Keratinocyte (primary cell): ENCODE measurements around the gene CCDC201.
"Not testable (repeated sequence)": the region's sequence is repeated elsewhere in the genome, so short reads cannot be mapped to it uniquely, and the experiment has no call there.

Experiments used
- EZH2 ChIP-seq: IDR thresholded peaks from one replicate; pipeline ENCODE4 v1.6.1; 2012; ENCODE audit warnings: inconsistent platforms, mild to moderate bottlenecking, low read length, moderate library complexity
- TF ChIP-seq, protein P1 (sequence below), 3 experiments: IDR thresholded peaks in 1 of 3; conservative IDR thresholded peaks in 1 of 3; optimal IDR thresholded peaks in 1 of 3; 2 replicates in 2 of 3; 3 replicates in 1 of 3; pipeline versions ENCODE3 to v1.5.1; 2011; ENCODE audit warnings: low read length in 3 of 3, mild to moderate bottlenecking in 3 of 3, moderate library complexity in 2 of 3, control low read depth in 1 of 3, inconsistent platforms in 1 of 3; ENCODE audit not compliant: insufficient read depth in 2 of 3; ENCODE audit errors: extremely low read depth in 1 of 3

- TF ChIP-seq, protein P1, sequence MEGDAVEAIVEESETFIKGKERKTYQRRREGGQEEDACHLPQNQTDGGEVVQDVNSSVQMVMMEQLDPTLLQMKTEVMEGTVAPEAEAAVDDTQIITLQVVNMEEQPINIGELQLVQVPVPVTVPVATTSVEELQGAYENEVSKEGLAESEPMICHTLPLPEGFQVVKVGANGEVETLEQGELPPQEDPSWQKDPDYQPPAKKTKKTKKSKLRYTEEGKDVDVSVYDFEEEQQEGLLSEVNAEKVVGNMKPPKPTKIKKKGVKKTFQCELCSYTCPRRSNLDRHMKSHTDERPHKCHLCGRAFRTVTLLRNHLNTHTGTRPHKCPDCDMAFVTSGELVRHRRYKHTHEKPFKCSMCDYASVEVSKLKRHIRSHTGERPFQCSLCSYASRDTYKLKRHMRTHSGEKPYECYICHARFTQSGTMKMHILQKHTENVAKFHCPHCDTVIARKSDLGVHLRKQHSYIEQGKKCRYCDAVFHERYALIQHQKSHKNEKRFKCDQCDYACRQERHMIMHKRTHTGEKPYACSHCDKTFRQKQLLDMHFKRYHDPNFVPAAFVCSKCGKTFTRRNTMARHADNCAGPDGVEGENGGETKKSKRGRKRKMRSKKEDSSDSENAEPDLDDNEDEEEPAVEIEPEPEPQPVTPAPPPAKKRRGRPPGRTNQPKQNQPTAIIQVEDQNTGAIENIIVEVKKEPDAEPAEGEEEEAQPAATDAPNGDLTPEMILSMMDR (optimal IDR thresholded peaks at IDR 0.05 in 1 of 3, IDR thresholded peaks at IDR 0.05 in 1 of 3, conservative IDR thresholded peaks at IDR 0.05 in 1 of 3; ENCODE audit: extremely low read depth in 1 of 3, insufficient read depth in 2 of 3, low read length in 3 of 3): not testable (repeated sequence)
- TF ChIP-seq EZH2: not testable (repeated sequence)
Measured at GRCh38 chr7:45827731-45828130, 45.2 kb downstream of the CCDC201 start.
